ENCODE results near the gene ZNF768.
"Not testable (repeated sequence)": the region's sequence is repeated elsewhere in the genome, so short reads cannot be mapped to it uniquely, and the experiment has no call there.

GRCh38 chr16:30522702-30523463, 3.5 kb downstream of the ZNF768 start:
- TF ChIP-seq POLR2AphosphoS5, POLR2A, EP300 (IDR thresholded peaks at IDR 0.05): not testable (repeated sequence)
- TF ChIP-seq, protein P1, sequence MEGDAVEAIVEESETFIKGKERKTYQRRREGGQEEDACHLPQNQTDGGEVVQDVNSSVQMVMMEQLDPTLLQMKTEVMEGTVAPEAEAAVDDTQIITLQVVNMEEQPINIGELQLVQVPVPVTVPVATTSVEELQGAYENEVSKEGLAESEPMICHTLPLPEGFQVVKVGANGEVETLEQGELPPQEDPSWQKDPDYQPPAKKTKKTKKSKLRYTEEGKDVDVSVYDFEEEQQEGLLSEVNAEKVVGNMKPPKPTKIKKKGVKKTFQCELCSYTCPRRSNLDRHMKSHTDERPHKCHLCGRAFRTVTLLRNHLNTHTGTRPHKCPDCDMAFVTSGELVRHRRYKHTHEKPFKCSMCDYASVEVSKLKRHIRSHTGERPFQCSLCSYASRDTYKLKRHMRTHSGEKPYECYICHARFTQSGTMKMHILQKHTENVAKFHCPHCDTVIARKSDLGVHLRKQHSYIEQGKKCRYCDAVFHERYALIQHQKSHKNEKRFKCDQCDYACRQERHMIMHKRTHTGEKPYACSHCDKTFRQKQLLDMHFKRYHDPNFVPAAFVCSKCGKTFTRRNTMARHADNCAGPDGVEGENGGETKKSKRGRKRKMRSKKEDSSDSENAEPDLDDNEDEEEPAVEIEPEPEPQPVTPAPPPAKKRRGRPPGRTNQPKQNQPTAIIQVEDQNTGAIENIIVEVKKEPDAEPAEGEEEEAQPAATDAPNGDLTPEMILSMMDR (IDR thresholded peaks at IDR 0.05) = not testable (repeated sequence)

All from suprapubic skin (tissue), 4 donors.